Measurements from ENCODE around the gene SERPINI1.

The SERPINI1 gene

GRCh38 chr3:167851171-167851570 lies 115.7 kb downstream of the SERPINI1 start:
- no peak for DNase-seq (ENCODE audit: low read depth in 3 of 3)

DNA sequence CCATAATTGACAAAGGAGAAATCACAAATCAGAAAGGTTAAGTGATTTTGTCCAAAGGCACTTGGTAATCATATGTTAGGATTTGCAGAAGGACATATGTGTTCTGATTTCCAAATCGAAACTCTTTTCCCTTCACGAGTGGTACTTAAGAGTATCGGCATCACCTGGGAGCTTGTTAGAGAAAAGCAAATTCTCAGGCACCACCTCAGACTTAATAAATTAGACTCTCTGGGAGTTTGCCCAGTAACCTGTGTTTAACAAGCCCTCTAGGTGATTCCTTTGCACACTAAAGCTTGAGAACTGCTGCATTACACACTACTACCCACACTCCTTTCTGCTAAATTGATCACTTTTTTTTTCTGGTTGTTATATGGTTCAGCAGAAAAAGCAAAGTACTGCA lies 116.2 kb downstream of the SERPINI1 start:
- no peak for DNase-seq (ENCODE audit: low read depth in 3 of 3)

DNA sequence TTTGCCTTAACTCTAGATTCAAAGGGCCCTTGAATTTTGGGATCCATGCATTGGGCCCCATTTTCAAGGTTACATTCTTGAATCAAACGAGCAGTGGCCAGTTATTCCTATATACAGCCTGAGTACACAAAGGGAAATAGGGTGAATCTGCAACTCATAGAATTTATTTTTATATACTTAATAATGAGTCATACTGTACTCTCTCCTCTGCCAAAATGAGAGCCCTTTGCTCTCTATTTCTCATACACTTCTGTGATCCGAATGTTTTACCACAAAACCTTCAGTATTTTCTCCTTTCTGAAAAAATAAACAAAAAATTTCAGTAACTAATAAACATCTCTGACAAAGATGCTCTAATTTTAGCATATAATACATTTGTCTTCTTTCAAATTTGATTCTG lies 116.7 kb downstream of the SERPINI1 start:
- no peak for DNase-seq (ENCODE audit: low read depth in 3 of 3)

DNA sequence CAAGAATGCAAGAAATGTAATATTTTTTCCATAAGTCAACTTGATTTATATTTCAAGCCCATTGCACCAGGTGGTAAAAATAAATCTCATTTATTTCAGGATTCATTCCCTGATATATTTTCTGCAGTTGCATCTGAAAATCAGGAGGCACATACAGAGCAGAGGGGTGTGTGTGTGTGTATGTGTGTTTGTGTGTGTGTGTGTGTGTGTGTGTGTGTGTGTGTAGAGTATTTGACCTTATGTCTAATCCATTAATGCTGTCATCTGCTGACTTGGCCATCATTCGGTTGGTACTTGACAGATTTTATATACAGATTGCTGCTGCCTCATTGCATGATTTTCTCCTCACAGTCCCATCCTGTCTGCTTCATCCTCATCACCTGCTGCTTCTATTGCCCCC lies 118.5 kb downstream of the SERPINI1 start:
- DNase-seq (ENCODE audit: low read depth in 3 of 3): no peak

DNA sequence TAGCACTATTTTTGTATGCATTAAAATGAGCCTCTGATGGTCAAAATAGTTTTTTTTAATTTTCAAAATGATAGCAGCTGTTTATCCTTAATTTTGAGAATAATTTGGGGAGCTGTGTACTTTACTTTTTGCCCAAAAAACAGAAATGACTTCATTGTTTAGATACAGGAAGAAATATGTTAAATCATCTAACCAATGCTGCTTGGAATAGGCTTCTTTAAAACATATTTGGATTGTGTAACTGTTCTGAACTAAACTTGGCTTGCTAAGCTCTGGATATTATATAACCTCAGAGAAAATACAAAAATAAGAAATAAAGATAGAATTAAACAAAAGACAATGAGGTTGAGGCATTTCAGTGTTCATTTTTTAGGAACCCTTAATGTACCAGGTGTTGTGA lies 119.3 kb downstream of the SERPINI1 start:
- no peak for DNase-seq (ENCODE audit: low read depth in 3 of 3)

DNA sequence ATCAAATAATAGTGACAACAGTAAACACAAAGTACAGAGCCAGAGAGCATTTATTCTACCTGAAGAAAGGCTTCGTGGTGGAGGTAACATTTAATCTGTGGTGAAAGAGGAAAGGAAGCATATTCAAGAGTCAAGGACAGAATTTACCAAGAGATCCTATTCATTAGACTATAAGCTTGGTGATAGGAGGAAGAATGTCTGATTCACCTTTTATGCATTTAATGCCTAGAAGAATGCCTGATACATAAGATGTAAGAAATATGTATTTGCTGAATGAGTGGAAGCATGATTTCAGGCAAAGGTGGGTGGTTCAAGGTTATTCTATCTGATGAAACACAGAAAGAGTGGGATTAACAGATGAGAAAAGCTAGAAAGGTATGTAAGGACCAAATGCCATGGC lies 119.8 kb downstream of the SERPINI1 start:
- no peak for DNase-seq (ENCODE audit: low read depth in 3 of 3)

DNA sequence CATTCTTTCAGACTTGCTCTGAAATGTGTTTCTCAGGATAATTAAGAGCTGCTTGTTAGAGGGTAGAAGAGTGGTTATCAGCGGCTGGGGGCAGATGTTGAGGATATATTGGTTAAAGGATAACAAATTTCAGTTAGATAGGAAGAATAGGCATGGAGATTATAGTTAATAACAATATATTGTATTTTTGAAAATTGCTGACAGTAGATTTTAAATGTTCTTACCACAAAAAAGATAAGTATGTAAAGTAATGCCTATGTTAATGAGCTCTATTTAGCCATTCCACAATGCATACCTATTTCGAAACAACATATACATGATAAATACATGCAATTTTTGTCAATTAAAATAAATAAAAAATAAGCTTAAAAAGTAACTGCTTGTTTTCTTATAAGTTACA lies 123.3 kb downstream of the SERPINI1 start:
- no peak for DNase-seq (ENCODE audit: low read depth in 3 of 3)

DNA sequence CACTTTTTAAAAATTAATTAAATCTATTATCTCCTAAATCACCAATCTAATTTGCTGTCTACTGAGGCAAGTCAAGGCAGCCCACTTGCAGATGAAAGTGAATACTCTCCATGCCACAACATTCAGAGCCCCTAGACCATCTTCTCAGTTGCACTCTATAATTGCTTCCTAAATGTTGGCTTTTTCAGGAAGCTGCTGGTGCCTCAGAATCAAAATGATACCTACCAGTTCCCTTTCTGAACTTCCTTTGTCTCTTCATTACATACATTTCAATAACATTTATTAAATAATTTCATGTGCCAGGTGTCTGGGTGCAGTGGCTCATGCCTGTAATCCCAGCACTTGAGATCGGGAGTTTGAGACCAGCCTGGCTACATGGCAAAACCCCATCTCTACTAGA lies 124.1 kb downstream of the SERPINI1 start:
- no peak for DNase-seq (ENCODE audit: low read depth in 3 of 3)

DNA sequence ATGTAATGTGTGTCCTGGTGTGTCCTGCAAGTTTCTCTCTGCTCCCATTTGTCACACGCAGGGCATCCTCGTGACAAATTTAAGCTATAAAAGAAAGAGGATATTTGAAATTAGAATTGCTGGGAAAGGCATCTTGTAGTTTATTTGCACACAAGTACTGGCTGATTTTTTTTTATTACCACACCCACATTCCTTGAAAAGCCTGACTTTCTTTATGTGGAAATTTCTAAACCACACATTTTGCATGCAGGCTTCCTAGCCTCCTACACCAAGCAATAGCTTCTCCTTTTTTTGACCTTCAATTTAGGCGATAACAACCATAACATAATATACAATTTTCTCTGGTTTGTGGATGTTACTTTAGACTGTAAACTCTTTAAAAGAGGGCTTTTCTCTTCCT lies 126.1 kb downstream of the SERPINI1 start:
- DNase-seq (ENCODE audit: low read depth in 3 of 3): no peak

- DNase-seq (ENCODE audit: low read depth in 3 of 3): no peak
These were observed 126.7 kb downstream of the SERPINI1 start for GRCh38 chr3:167862104-167862730.

DNA sequence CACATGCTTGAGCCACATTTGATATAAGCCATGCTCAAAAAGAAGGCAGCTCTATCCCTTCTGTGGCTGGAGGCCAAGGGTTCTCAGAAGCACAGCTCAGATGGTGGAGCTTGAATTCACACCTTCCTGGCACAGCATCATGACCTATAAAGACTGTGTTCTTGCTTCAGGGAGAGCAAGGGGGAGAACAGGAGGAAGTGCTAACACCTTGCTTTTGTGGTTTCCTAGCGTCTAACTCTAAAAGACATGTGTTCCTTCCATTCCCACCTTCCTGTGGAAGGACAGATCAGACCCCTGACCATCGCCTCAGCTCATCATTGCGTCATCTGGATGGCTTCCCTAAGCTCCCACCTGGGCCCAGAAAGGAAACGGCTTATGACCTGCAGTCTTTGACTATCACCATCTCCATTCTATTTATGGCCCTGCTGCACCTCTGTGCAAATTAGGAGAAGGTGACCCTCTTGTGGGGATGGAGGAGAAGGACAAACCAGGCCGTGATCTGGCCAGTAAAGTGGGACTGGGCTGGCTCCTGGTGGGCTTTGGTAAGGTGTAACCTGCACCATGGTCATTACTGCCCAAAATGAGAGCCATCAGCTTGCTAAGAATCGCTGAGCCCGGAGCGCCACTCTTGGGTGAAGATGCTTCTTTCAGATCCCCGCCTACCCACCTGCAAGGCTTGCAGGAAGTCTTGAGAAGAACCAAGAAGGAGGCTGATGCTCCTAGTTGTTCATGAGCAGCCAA lies 128.5 kb downstream of the SERPINI1 start:
- DNase-seq (ENCODE audit: low read depth in 3 of 3): no peak

DNA sequence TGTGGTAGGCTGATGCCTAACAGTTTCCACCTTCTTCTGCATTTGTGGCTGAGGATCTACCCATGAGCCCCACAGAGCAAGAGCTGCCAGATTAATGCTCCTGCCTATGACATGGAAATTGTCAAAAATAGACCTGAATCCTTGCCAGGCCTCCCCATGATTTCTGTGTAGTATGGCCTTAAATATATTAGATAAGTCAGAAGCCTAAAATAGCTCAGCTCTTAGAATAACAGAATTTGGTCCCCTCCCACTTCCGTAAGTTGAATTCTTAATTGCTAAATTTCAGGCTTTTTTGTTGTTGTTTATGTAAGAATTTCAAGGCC lies 129.0 kb downstream of the SERPINI1 start:
- no peak for DNase-seq (ENCODE audit: low read depth in 3 of 3)

DNA sequence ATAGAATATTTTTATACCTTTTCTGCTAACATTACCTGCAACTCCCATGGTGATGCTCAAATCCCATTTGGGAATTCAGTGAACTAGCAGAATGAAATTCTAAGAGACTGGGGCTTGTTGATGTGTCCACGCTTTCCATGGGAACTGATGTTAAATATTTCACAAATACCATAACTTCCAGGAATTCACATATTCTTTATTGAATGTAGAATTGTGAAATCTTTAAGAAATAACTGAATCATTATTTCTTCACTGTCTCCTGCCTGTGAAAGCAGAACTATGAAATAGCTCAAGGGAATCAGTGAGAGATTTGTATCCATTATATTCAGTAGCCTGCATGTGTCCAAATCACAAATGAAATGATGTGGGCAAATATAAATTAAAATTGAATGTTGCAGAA lies 130.8 kb downstream of the SERPINI1 start:
- no peak for DNase-seq (ENCODE audit: low read depth in 3 of 3)

- DNase-seq (ENCODE audit: low read depth in 3 of 3): no peak
These were observed 132.5 kb downstream of the SERPINI1 start for GRCh38 chr3:167867981-167868380.

DNA sequence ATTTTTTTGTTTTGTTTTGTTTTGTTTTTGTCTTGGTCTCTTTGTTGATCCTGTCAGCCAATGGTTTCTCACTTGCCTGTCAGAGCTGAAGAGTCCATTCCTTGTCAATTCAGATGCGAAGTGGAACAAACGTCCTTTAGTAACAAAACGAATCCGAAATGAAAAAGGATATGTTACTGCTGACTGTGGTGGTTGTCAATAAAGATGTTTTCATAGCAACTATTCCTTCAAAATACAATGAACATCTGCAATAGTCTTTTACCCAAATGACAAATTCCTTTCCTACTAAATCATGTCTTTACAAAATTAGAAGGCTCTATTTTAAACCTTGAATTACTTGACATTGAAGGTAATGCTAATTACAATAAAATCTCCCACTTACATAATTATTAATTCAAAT lies 134.7 kb downstream of the SERPINI1 start:
- DNase-seq (ENCODE audit: low read depth in 3 of 3): no peak

DNA sequence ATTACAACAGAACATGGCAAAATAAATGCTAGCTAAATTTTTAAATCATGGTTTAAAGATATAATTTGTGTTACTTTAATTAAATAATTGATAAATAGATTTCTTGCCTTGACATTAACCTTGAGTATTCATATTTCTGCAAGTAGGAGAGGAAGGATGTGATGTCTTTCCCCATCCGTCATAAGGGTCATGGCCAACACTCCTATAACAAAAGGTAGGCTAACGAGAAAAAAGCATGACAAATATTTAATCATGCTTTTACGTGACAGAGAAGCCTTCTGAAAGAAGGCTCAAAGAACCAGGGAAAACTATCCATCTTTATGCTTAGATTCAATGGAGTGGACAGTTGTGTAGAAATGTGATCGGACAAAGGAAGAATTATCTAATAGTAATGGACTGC lies 135.2 kb downstream of the SERPINI1 start:
- no peak for DNase-seq (ENCODE audit: low read depth in 3 of 3)

DNA sequence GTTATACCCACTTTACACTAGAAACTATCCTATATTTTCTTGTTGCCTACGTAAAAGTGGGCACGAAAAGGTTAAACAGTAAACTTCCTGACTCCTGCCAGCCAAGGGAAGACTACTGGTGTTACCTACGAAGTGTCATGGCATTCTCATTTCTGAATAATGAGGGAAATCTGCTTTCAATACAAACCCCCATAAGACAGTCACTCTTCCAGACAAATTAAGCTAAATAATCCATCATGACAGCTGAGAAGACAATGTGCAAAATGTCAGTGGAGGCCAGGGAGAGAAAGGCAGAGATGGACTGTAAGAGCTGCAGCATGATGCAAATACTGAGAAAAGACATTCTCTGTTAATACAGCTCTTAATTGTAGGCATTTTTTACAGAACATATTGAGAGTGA lies 136.5 kb downstream of the SERPINI1 start:
- no peak for DNase-seq (ENCODE audit: low read depth in 3 of 3)

- no peak for DNase-seq (ENCODE audit: low read depth in 3 of 3)
These were observed 137.4 kb downstream of the SERPINI1 start for GRCh38 chr3:167872941-167873340.

GRCh38 chr3:167874671-167875372 lies 139.3 kb downstream of the SERPINI1 start:
- no peak for DNase-seq (ENCODE audit: low read depth in 3 of 3)
